Thoracic aorta (tissue), 2 donors: ENCODE measurements around the gene TUBA4B. TPM values are rescaled to one million over a fixed set of nuclear protein-coding genes. Genes with fewer than 3 reads are reported as not detected.

Source experiments
- ATAC-seq: fragments of 150-250 bp; one replicate; pipeline ENCODE4 v1.8.0; 2017; ENCODE audit warnings: low read depth; ENCODE audit not compliant: insufficient number of reproducible peaks, low FRiP score
- DNase-seq: peaks from one replicate; pipeline ENCODE4 v3.0.0-alpha.2; 2020; ENCODE audit warnings: low spot score
- H3K27ac ChIP-seq, 2 donors: fragments of 200-600 bp; sonication (generic); 1 replicate in 1 of 2; 2 replicates in 1 of 2; pipeline ENCODE4 v1.5.1; 2016; ENCODE audit warnings: mild to moderate bottlenecking in 2 of 2, moderate library complexity in 2 of 2
- H3K27me3 ChIP-seq: fragments of 200-600 bp; sonication (generic); replicated peaks from 2 replicates; pipeline ENCODE4 v1.6.0; 2016; ENCODE audit warnings: mild to moderate bottlenecking; ENCODE audit not compliant: insufficient read depth
- H3K36me3 ChIP-seq: fragments of 200-600 bp; sonication (generic); one replicate; pipeline ENCODE4 v1.5.1; 2016
- H3K4me1 ChIP-seq, 2 donors: fragments of 200-600 bp; sonication (generic); 1 replicate in 1 of 2; 2 replicates in 1 of 2; pipeline versions ENCODE4 v1.5.1 to v1.6.0; 2016; ENCODE audit warnings: low read depth in 2 of 2, mild to moderate bottlenecking in 1 of 2; ENCODE audit not compliant: control insufficient read depth in 1 of 2
- H3K4me3 ChIP-seq: fragments of 200-600 bp; sonication (generic); 2 replicates; pipeline ENCODE4 v1.5.1; 2016; ENCODE audit warnings: mild to moderate bottlenecking
- H3K9me3 ChIP-seq: fragments of 200-600 bp; sonication (generic); 2 replicates; pipeline ENCODE4 v1.5.1; 2016
- total RNA-seq, 2 donors: library from RNA; depleted of rRNA; stranded (reverse); fragments of >200 nt; gene quantifications; one replicate each; pipeline versions ENCODE4 v1.1.0 to v1.2.3, GENCODE V29; 2016
- TF ChIP-seq, protein P1 (sequence below): fragments of 200-600 bp; sonication (generic); IDR thresholded peaks from one replicate; pipeline ENCODE4 v1.5.1; 2019; ENCODE audit warnings: antibody characterized with exemption

Gene TUBA4B
- total RNA-seq, 2 donors from 2014 or later = not detected

DNA sequence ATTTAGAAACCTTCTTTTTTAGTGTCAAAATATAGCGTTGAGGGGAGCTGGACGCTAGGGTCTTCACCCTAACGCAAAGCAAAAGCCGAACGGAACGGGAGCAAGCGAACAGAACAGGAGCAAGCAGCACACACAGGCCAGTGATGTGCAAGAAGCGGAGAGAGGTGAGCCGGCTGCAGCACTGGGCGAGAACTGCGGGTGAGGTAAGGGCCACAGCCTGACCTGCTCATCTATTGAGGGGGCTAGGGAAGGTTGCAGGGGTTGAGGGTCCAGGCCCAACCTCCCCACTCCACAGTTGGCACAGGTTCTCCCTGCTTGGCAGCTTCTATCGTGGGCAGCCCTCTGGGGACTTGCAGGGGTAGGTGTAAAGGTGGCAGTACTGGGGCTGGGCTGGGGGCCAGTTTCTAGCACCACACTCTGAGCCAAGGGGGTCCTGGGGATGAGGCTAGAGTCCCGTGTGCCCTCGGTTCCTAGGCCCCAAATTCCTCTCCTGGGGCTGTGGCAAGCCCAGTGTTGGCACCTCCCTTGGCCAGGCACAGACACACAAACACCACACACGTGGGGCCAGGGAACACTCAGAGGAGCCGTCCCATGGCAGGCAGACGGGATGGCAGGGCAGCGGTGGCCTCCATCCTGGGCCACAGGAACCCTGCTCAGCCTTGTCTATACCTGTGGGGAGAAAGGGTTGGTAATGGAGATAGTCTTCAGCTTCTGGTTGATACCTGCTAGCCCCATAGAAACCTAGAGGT, 33.1 kb upstream of the TUBA4B start:
- Histone ChIP-seq H3K27ac (peak overlapping the region; percentile 89 to 93), H3K4me1 (peaks cover 17 to 39% of the 10 kb centered on the region in 2 donors), H3K9me3 (no peaks in the 10 kb centered on the region), H3K4me3 (peak overlapping the region; percentile 74), H3K36me3 (peaks cover 54% of the 10 kb centered on the region), H3K27me3 (no peaks in the 10 kb centered on the region)
- DNase-seq = no peak
- ATAC-seq = no peak
- TF ChIP-seq, protein P1, sequence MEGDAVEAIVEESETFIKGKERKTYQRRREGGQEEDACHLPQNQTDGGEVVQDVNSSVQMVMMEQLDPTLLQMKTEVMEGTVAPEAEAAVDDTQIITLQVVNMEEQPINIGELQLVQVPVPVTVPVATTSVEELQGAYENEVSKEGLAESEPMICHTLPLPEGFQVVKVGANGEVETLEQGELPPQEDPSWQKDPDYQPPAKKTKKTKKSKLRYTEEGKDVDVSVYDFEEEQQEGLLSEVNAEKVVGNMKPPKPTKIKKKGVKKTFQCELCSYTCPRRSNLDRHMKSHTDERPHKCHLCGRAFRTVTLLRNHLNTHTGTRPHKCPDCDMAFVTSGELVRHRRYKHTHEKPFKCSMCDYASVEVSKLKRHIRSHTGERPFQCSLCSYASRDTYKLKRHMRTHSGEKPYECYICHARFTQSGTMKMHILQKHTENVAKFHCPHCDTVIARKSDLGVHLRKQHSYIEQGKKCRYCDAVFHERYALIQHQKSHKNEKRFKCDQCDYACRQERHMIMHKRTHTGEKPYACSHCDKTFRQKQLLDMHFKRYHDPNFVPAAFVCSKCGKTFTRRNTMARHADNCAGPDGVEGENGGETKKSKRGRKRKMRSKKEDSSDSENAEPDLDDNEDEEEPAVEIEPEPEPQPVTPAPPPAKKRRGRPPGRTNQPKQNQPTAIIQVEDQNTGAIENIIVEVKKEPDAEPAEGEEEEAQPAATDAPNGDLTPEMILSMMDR = no peak

DNA sequence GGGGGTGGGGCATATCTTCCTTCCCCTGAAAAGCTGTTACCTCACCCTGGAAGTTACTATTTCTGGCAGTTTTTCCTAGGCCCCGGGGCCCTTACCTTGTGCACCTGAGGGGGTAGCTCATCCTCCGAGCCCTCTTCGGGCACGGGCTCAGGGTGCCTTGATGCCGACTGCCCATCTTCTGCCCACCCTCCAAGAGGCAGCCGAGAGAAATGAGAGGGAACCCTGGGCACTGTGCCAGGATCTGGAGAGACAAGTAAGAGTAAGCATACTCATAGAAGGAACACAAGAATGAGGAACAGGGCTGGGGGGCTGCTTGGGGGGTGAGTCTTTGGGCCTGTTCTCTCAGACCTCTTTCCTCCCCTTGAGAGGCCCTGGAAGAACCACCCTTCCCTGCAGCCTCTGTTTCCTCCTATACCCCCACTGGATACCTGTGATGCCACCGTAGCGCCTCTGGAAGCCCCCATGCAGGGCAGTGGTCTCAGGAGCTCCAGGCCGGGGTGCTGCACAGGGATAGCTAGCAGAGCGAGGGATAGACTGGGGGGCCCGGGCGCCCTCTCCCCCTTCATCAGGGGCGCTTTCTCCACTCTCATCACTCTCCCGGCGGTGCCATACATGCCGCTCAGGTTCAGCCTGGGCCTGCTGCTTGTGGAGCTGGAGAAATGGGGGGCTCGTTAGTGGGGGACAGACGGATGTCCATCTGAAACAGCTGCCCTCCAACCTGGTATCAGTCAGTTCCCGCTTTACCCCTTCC, 32.2 kb upstream of the TUBA4B start:
- TF ChIP-seq, protein P1 = no peak
- H3K27me3 ChIP-seq = no peaks in the 10 kb centered on the region
- ATAC-seq (no peak), DNase-seq (no peak)
- no peaks in the 10 kb centered on the region for H3K9me3 ChIP-seq
- H3K36me3 ChIP-seq = peaks cover 63% of the 10 kb centered on the region
- H3K4me3 ChIP-seq = no peak overlapping the region
- H3K4me1 ChIP-seq = peaks cover 17 to 39% of the 10 kb centered on the region in 2 donors
- H3K27ac ChIP-seq = peak overlapping the region in 1 of 2 donors; percentile 5

DNA sequence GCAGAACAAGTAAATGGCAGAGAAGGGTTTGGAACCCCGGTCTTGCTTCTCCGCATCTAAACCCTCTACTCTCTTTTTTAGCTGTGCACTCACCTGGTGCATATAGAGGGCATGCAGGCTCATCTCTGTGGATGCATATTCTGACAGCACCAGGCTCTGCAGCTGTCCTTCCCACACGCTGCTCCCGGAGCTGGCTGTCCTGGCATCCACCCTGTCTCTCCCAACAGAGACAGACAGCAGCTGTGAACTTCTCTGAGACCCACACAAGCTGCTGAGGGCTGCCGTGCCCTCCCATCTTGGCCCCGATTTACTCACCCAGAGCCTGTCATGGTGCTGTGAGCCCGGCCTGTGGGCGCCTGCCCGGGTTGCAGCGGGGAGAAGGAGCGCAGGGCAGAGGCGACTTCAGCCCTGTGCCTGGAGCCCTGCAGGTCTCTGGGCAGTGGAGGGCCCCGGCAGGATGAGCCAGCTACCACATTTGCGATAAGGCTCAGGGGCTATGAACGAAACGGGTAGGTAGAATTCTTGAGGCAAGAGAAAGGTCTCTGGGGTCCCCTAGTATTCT, 31.0 kb upstream of the TUBA4B start:
- Histone ChIP-seq H3K4me1 (peaks cover 15 to 28% of the 10 kb centered on the region in 2 donors), H3K4me3 (no peak overlapping the region), H3K9me3 (no peaks in the 10 kb centered on the region), H3K36me3 (peaks cover 65% of the 10 kb centered on the region), H3K27ac (no peak overlapping the region), H3K27me3 (no peaks in the 10 kb centered on the region)
- TF ChIP-seq, protein P1 = no peak
- DNase-seq (no peak), ATAC-seq (no peak)

DNA sequence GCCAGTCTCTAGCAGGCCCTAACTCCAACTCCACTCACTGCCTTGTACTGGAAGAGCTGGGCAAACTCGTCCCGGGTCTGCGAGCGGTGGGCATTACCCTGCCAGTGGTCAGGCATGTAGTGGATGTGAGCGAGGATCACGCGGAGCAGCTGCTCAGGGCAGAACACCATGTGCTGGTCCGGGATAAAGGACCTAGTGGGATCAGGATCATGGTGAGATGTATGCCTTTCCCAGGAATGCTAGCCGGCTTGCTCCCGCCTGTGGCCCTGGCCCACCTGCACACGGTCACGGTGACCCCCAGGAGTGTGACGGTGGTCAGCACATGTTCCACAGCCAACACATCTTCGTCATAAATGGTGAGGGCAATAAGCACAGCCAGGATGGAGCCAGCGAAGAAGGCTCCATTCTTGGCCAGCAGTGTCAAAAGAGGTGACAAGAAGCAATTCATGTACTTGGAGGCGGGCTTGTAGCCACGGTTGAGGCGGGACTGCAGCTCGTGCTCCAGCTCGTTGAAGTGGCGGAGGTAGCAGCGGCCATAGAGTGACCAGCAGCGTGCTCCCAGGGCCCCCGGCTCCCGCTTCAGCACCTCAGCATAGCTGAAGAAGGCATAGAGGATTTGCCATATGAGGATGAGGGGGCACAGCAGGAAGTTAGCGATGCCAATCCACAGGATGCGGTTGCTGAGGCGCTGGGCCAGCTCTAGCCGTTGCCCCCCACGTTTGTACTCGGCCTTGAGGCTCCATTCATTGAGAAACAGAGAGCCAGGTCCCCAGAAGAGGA, 29.0 kb upstream of the TUBA4B start:
- peaks cover 65% of the 10 kb centered on the region for H3K36me3 ChIP-seq
- TF ChIP-seq, protein P1 = no peak
- ATAC-seq = no peak

More for the DNA sequence above, 29.0 kb upstream of the TUBA4B start:
- H3K27ac ChIP-seq = no peak overlapping the region
- no peak for DNase-seq
- H3K27me3 ChIP-seq = no peaks in the 10 kb centered on the region
- no peaks in the 10 kb centered on the region for H3K9me3 ChIP-seq
- no peak overlapping the region for H3K4me3 ChIP-seq
- peaks cover 17 to 27% of the 10 kb centered on the region in 2 donors for H3K4me1 ChIP-seq
